GM18858 (cell line): Measurements from ENCODE around the gene IGHMBP2.
A peak's percentile ranks its signal among the peaks of the same experiment; 100 is the strongest.
"Not testable (repeated sequence)": the region's sequence is repeated elsewhere in the genome, so short reads cannot be mapped to it uniquely, and the experiment has no call there.

Source experiments
- ATAC-seq: cut with Tn5 transposase; IDR thresholded peaks from one replicate; pipeline ENCODE4 v1.9.1; 2021; ENCODE audit not compliant: unreplicated experiment

The IGHMBP2 gene

GRCh38 chr11:68903288-68904247, at the start of gene IGHMBP2, which contains the start of gene MRPL21:
TSS of gene IGHMBP2 (plus strand) at chr11:68903891. CDS start at chr11:68903953, 62 bp downstream.
TSS of gene MRPL21 (minus strand) at chr11:68903832. CDS start at chr11:68903810, 22 bp downstream.
- peak; percentile 74 for ATAC-seq

- no peak for ATAC-seq
Observed at GRCh38 chr11:68854273-68854958, 49.3 kb upstream of the IGHMBP2 start.

GRCh38 chr11:68855205-68855981, 48.3 kb upstream of the IGHMBP2 start:
- ATAC-seq = no peak

GRCh38 chr11:68856425-68857030, 47.2 kb upstream of the IGHMBP2 start:
- ATAC-seq = not testable (repeated sequence)

- no peak for ATAC-seq
Observed at GRCh38 chr11:68857037-68857586, 46.6 kb upstream of the IGHMBP2 start.

GRCh38 chr11:68859123-68859522, 44.6 kb upstream of the IGHMBP2 start:
- ATAC-seq = no peak

GRCh38 chr11:68862421-68862820, 41.3 kb upstream of the IGHMBP2 start:
- no peak for ATAC-seq

- no peak for ATAC-seq
Observed at GRCh38 chr11:68863553-68864265, 40.0 kb upstream of the IGHMBP2 start.

- ATAC-seq = no peak
Observed at GRCh38 chr11:68865241-68865640, 38.5 kb upstream of the IGHMBP2 start.

- no peak for ATAC-seq
Observed at GRCh38 chr11:68867066-68867465, 36.6 kb upstream of the IGHMBP2 start.

GRCh38 chr11:68868221-68868835, 35.4 kb upstream of the IGHMBP2 start:
- ATAC-seq = no peak

- no peak for ATAC-seq
Observed at GRCh38 chr11:68870470-68870869, 33.2 kb upstream of the IGHMBP2 start.

- no peak for ATAC-seq
Observed at GRCh38 chr11:68872216-68873003, 31.3 kb upstream of the IGHMBP2 start.

GRCh38 chr11:68878022-68878421, 25.7 kb upstream of the IGHMBP2 start:
- ATAC-seq = no peak

- no peak for ATAC-seq
Observed at GRCh38 chr11:68880851-68881250, 22.8 kb upstream of the IGHMBP2 start.

- ATAC-seq = no peak
Observed at GRCh38 chr11:68881320-68881719, 22.4 kb upstream of the IGHMBP2 start.

- no peak for ATAC-seq
Observed at GRCh38 chr11:68882391-68882790, 21.3 kb upstream of the IGHMBP2 start.

- ATAC-seq = not testable (repeated sequence)
Observed at GRCh38 chr11:68884827-68885226, 18.9 kb upstream of the IGHMBP2 start.
